H9 (cell line): ENCODE results near the gene COL9A2. TPM values are rescaled to one million over a fixed set of nuclear protein-coding genes. Genes with fewer than 3 reads are reported as not detected.
A peak's percentile ranks its signal among the peaks of the same experiment; 100 is the strongest.

Experiments
- DNase-seq: peaks from one replicate; pipeline ENCODE4 v3.0.0-alpha.2; 2017
- H2AFZ ChIP-seq: one replicate; pipeline ENCODE4 v1.6.1; 2013; ENCODE audit warnings: mild to moderate bottlenecking, low read length, control low read depth, moderate library complexity
- H2AK5ac ChIP-seq: 2 replicates; pipeline ENCODE4 v1.6.1; 2013; ENCODE audit warnings: low read length, control low read depth, mixed read lengths; ENCODE audit not compliant: insufficient read length
- H2BK120ac ChIP-seq: one replicate; pipeline ENCODE4 v1.6.1; 2013; ENCODE audit warnings: low read depth, mild to moderate bottlenecking, low read length, control low read depth, inconsistent platforms; ENCODE audit not compliant: poor library complexity, severe bottlenecking
- H2BK12ac ChIP-seq: 2 replicates; pipeline ENCODE4 v1.6.1; 2013; ENCODE audit warnings: low read length, control low read depth, mixed read lengths, low read depth; ENCODE audit not compliant: insufficient read length
- H2BK15ac ChIP-seq: 2 replicates; pipeline ENCODE4 v1.6.1; 2013; ENCODE audit warnings: low read depth, low read length, control low read depth
- H2BK20ac ChIP-seq: one replicate; pipeline ENCODE4 v1.6.1; 2013; ENCODE audit warnings: low read depth, mild to moderate bottlenecking, low read length, control low read depth, inconsistent platforms; ENCODE audit not compliant: poor library complexity, severe bottlenecking
- H2BK5ac ChIP-seq: 2 replicates; pipeline ENCODE4 v1.6.1; 2013; ENCODE audit warnings: low read length, control low read depth, mixed read lengths; ENCODE audit not compliant: insufficient read length
- H3K14ac ChIP-seq: 2 replicates; pipeline ENCODE4 v1.6.1; 2013; ENCODE audit warnings: low read length, control low read depth; ENCODE audit not compliant: insufficient read depth
- H3K18ac ChIP-seq: 2 replicates; pipeline ENCODE4 v1.6.1; 2013; ENCODE audit warnings: low read depth, mild to moderate bottlenecking, mixed read lengths, low read length, control low read depth; ENCODE audit not compliant: insufficient read length
- H3K23ac ChIP-seq: 2 replicates; pipeline ENCODE4 v1.6.1; 2013; ENCODE audit warnings: low read length, control low read depth, mixed read lengths, low read depth; ENCODE audit not compliant: insufficient read length
- H3K23me2 ChIP-seq: 2 replicates; pipeline ENCODE4 v1.6.1; 2013; ENCODE audit warnings: low read depth, mild to moderate bottlenecking, mixed read lengths, low read length, control low read depth; ENCODE audit not compliant: insufficient read length, poor library complexity, severe bottlenecking
- H3K27ac ChIP-seq: 2 replicates; pipeline ENCODE4 v1.5.1; 2013; ENCODE audit warnings: low read length, control low read depth, mixed read lengths, low read depth; ENCODE audit not compliant: insufficient read length
- H3K27me3 ChIP-seq: 2 replicates; pipeline ENCODE4 v1.6.1; 2013; ENCODE audit warnings: low read length, control low read depth, inconsistent platforms; ENCODE audit not compliant: insufficient read depth
- H3K4ac ChIP-seq: 2 replicates; pipeline ENCODE4 v1.6.1; 2013; ENCODE audit warnings: low read depth, mild to moderate bottlenecking, control low read depth, inconsistent platforms, low read length, moderate library complexity
- H3K4me1 ChIP-seq: 2 replicates; pipeline ENCODE4 v1.6.1; 2013; ENCODE audit warnings: low read length, control low read depth, inconsistent platforms; ENCODE audit not compliant: insufficient read depth
- H3K4me2 ChIP-seq: 2 replicates; pipeline ENCODE4 v1.6.1; 2013; ENCODE audit warnings: low read length, control low read depth, mixed read lengths; ENCODE audit not compliant: insufficient read length, insufficient read depth
- H3K56ac ChIP-seq: 2 replicates; pipeline ENCODE4 v1.6.1; 2013; ENCODE audit warnings: low read depth, mild to moderate bottlenecking, mixed read lengths, low read length, control low read depth; ENCODE audit not compliant: insufficient read length
- H3K79me1 ChIP-seq: 2 replicates; pipeline ENCODE4 v1.6.1; 2013; ENCODE audit warnings: low read depth, mild to moderate bottlenecking, moderate library complexity, low read length, control low read depth, inconsistent platforms; ENCODE audit not compliant: insufficient read depth, poor library complexity, severe bottlenecking
- H3K79me2 ChIP-seq: 2 replicates; pipeline ENCODE4 v1.6.1; 2013; ENCODE audit warnings: low read length, control low read depth, inconsistent platforms; ENCODE audit not compliant: insufficient read depth
- H3K9ac ChIP-seq: 2 replicates; pipeline ENCODE4 v1.6.1; 2013; ENCODE audit warnings: low read length, control low read depth, mixed read lengths; ENCODE audit not compliant: insufficient read length; ENCODE audit errors: extremely low read depth
- H3K9me3 ChIP-seq: one replicate; pipeline ENCODE4 v1.6.1; 2013; ENCODE audit warnings: low read depth, low read length, inconsistent platforms; ENCODE audit not compliant: control insufficient read depth
- H3T11ph ChIP-seq: one replicate; pipeline ENCODE4 v1.6.1; 2013; ENCODE audit warnings: mild to moderate bottlenecking, low read length, control low read depth, inconsistent platforms
- H4K20me1 ChIP-seq: one replicate; pipeline ENCODE4 v1.6.1; 2013; ENCODE audit not compliant: control insufficient read depth, insufficient read length, insufficient read depth
- H4K5ac ChIP-seq: 2 replicates; pipeline ENCODE4 v1.6.1; 2013; ENCODE audit warnings: low read depth, mild to moderate bottlenecking, mixed read lengths, low read length, control low read depth; ENCODE audit not compliant: insufficient read length
- H4K8ac ChIP-seq: replicated peaks from 2 replicates; pipeline ENCODE4 v1.6.1; 2013; ENCODE audit warnings: low read length, control low read depth, mixed read lengths, low read depth; ENCODE audit not compliant: insufficient read length
- H4K91ac ChIP-seq: 2 replicates; pipeline ENCODE4 v1.6.1; 2013; ENCODE audit warnings: low read depth, mild to moderate bottlenecking, moderate library complexity, mixed read lengths, low read length, control low read depth; ENCODE audit not compliant: insufficient read length
- H3K27ac Mint-ChIP-seq, 3 experiments: 2 replicates in 2 of 3; 3 replicates in 1 of 3; pipeline ENCODE4 v1.8.0; 2020 to 2021; ENCODE audit warnings: mixed read lengths in 3 of 3, mild to moderate bottlenecking in 1 of 3, moderate library complexity in 1 of 3
- H3K27me3 Mint-ChIP-seq: 2 replicates; pipeline ENCODE4 v1.8.0; 2021; ENCODE audit warnings: low read depth, mild to moderate bottlenecking, moderate library complexity, mixed read lengths
- H3K36me3 Mint-ChIP-seq, 3 experiments: 2 replicates in 2 of 3; 3 replicates in 1 of 3; pipeline ENCODE4 v1.8.0; 2020 to 2021; ENCODE audit warnings: low read depth in 3 of 3, mixed read lengths in 3 of 3; ENCODE audit not compliant: insufficient read depth in 1 of 3
- H3K4me1 Mint-ChIP-seq, 2 experiments: 2 replicates each; pipeline ENCODE4 v1.8.0; 2020; ENCODE audit warnings: mixed read lengths in 2 of 2
- H3K4me3 Mint-ChIP-seq, 2 experiments: 2 replicates in 1 of 2; 3 replicates in 1 of 2; pipeline ENCODE4 v1.8.0; 2020 to 2021; ENCODE audit warnings: mild to moderate bottlenecking in 2 of 2, mixed read lengths in 2 of 2, moderate library complexity in 1 of 2
- H3K9me3 Mint-ChIP-seq, 2 experiments: 2 replicates in 1 of 2; 3 replicates in 1 of 2; pipeline ENCODE4 v1.8.0; 2020; ENCODE audit warnings: mild to moderate bottlenecking in 2 of 2, mixed read lengths in 2 of 2, moderate library complexity in 1 of 2
- CTCF ChIP-seq: fragments of 200-600 bp; sonication (generic); conservative IDR thresholded peaks from 3 replicates; pipeline ENCODE4 v1.8.0; 2021; ENCODE audit warnings: antibody characterized with exemption, mild to moderate bottlenecking
- WGBS: extraction: QIAGEN DNeasy Blood & Tissue Kit; methylation state at CpG from one replicate; pipeline ENCODE4 v1.1.7; 2013; ENCODE audit warnings: missing lambda C conversion rate, low lambda C conversion rate, mixed read lengths; ENCODE audit not compliant: insufficient read length; ENCODE audit errors: extremely low coverage; 5-methylcytosine and 5-hydroxymethylcytosine counted together
- total RNA-seq: library from RNA; stranded (reverse); gene quantifications from 2 replicates; pipeline ENCODE4 v1.2.1, GENCODE V29; 2021

COL9A2 gene
- total RNA-seq, 1 experiment from 2014 or later = 4.5 TPM

- H3K36me3 Mint-ChIP-seq = peaks cover 0 to 2% (median 0%) of the 10 kb centered on the region in 3 experiments; a peak in 1 of 7 replicates
- Histone ChIP-seq H3K4me2 (peak overlapping the region; percentile 43), H3K23me2 (peaks cover 11% of the 10 kb centered on the region), H3K27ac (no peak overlapping the region), H4K20me1 (no peaks in the 10 kb centered on the region), H3K79me2 (no peaks in the 10 kb centered on the region), H3K27me3 (peaks cover 35% of the 10 kb centered on the region; the same call in 1 of the 2 replicates), H3T11ph (no peak overlapping the region), H2BK12ac (no peak overlapping the region), H4K5ac (no peak overlapping the region), H4K8ac (no peak overlapping the region), H4K91ac (no peak overlapping the region), H2BK20ac (no peak overlapping the region), H3K9me3 (no peaks in the 10 kb centered on the region), H2BK120ac (no peak overlapping the region), H3K14ac (no peak overlapping the region), H3K18ac (no peak overlapping the region), H3K79me1 (no peaks in the 10 kb centered on the region), H3K9ac (no peak overlapping the region), H3K4me1 (peaks cover 4% of the 10 kb centered on the region; the same call in 1 of the 2 replicates), H2AFZ (no peak overlapping the region), H3K23ac (no peak overlapping the region), H3K4ac (no peak overlapping the region), H2BK15ac (no peak overlapping the region), H2BK5ac (no peak overlapping the region), H2AK5ac (no peak overlapping the region), H3K56ac (no peak overlapping the region)
- peak; percentile 51 for DNase-seq
- TF ChIP-seq CTCF = no peak
- no peak overlapping the region for H3K27ac Mint-ChIP-seq
- no peaks in the 10 kb centered on the region for H3K9me3 Mint-ChIP-seq
- peaks cover 20 to 30% of the 10 kb centered on the region in 2 experiments for H3K4me1 Mint-ChIP-seq
- H3K4me3 Mint-ChIP-seq = peak overlapping the region; percentile 51 to 80
- peaks cover 85% of the 10 kb centered on the region for H3K27me3 Mint-ChIP-seq
- WGBS = no CpG with 5 or more reads among the region's 41 CpGs
Observed at GRCh38 chr1:40315795-40316594, 1.1 kb downstream of the COL9A2 start.
